HG02798 (cell line): ENCODE results near the gene EPG5.
"Not testable (repeated sequence)": the region's sequence is repeated elsewhere in the genome, so short reads cannot be mapped to it uniquely, and the experiment has no call there.

ENCODE experiments used
- ATAC-seq: cut with Tn5 transposase; IDR thresholded peaks from one replicate; pipeline ENCODE4 v1.9.1; 2021; ENCODE audit warnings: mild to moderate bottlenecking; ENCODE audit not compliant: unreplicated experiment, poor library complexity

The EPG5 gene

GRCh38 chr18:45825258-45826044 is 141.7 kb downstream of the EPG5 start, which contains the start of gene SIGLEC15:
TSS of gene SIGLEC15 (plus strand) at chr18:45825675. CDS start at chr18:45825729, 54 bp downstream.
- no peak for ATAC-seq

- no peak for ATAC-seq
Measured at GRCh38 chr18:45821711-45822110, 145.4 kb downstream of the EPG5 start.

GRCh38 chr18:45821026-45821425 is 146.1 kb downstream of the EPG5 start:
- no peak for ATAC-seq

- ATAC-seq, result no peak
Measured at GRCh38 chr18:45820106-45820745, 146.9 kb downstream of the EPG5 start.

- not testable (repeated sequence) for ATAC-seq
Measured at GRCh38 chr18:45818765-45819164, 148.4 kb downstream of the EPG5 start.

- ATAC-seq, result no peak
Measured at GRCh38 chr18:45817543-45817942, 149.6 kb downstream of the EPG5 start.

- ATAC-seq, result not testable (repeated sequence)
Measured at GRCh38 chr18:45814733-45815132, 152.4 kb downstream of the EPG5 start.

- ATAC-seq, result not testable (repeated sequence)
Measured at GRCh38 chr18:45807144-45807543, 160.0 kb downstream of the EPG5 start.

GRCh38 chr18:45806226-45806625 is 160.9 kb downstream of the EPG5 start:
- no peak for ATAC-seq

- ATAC-seq, result no peak
Measured at GRCh38 chr18:45805551-45805950, 161.6 kb downstream of the EPG5 start.

- no peak for ATAC-seq
Measured at GRCh38 chr18:45802814-45803492, 164.2 kb downstream of the EPG5 start.

GRCh38 chr18:45801416-45802004 is 165.6 kb downstream of the EPG5 start:
- no peak for ATAC-seq
